MM.1S (cell line): Measurements from ENCODE around the gene ZNF628.

Experiments used
- EZH2phosphoT487 ChIP-seq: fragments of 300-600 bp; sonication (generic); IDR thresholded peaks from 2 replicates; pipeline ENCODE4 v1.6.1; 2018; ENCODE audit warnings: antibody characterized with exemption, low read length
- TF ChIP-seq, protein P1 (sequence below): fragments of 300-600 bp; sonication (generic); IDR thresholded peaks from 2 replicates; pipeline ENCODE4 v1.5.1; 2016; ENCODE audit warnings: antibody characterized with exemption, low read length, mixed read lengths

DNA sequence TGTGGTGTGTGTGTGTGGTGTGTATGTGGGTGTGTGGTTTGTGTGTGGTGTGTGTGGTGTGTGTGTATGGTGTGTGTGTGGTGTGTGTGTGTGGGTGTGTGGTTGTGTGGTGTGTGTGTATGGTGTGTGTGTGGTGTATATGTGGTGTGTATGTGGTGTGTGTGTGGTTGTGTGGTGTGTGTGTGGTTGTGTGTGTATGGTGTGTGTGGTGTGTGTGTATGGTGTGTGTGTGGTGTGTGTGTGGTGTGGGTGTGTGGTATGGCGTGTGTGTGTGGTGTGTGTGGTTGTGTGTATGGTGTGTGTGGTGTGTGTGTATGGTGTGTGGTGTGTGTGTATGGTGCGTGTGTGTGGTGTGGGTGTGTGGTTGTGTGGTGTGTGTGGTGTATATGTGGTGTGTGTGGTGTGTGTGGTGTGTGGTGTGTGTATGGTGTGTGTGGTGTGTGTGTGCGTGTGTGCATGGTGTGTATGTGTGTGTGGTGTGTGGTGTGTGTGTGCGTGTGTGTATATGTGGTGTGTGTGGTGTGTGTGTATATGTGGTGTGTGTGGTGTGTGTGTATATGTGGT, 42.0 kb upstream of the ZNF628 start:
- TF ChIP-seq, protein P1, sequence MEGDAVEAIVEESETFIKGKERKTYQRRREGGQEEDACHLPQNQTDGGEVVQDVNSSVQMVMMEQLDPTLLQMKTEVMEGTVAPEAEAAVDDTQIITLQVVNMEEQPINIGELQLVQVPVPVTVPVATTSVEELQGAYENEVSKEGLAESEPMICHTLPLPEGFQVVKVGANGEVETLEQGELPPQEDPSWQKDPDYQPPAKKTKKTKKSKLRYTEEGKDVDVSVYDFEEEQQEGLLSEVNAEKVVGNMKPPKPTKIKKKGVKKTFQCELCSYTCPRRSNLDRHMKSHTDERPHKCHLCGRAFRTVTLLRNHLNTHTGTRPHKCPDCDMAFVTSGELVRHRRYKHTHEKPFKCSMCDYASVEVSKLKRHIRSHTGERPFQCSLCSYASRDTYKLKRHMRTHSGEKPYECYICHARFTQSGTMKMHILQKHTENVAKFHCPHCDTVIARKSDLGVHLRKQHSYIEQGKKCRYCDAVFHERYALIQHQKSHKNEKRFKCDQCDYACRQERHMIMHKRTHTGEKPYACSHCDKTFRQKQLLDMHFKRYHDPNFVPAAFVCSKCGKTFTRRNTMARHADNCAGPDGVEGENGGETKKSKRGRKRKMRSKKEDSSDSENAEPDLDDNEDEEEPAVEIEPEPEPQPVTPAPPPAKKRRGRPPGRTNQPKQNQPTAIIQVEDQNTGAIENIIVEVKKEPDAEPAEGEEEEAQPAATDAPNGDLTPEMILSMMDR = no peak
- no peak for TF ChIP-seq EZH2phosphoT487
